ENCODE measurements around the gene PRICKLE2.
A peak's percentile ranks its signal among the peaks of the same experiment; 100 is the strongest.

PRICKLE2 gene

DNA sequence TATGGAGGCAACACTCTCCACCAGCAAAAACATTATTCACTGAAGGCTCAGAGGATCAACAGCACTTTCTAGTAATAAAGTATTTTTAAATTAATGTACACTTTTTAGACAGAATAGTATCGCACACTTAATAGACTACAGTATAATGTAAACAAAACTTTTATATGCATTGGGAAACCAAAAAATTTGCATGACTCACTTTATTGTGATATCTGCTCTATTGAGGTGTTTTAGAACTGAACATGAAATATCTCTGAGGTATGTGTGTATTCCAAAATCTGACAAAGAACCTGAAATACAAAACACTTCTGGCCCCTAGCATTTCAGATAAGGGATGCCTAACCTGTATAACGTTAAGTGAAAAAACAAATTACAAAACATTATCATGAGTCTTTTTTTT is 99.7 kb downstream of the PRICKLE2 start:
- no peak overlapping the region for H3K4me2 ChIP-seq (ENCODE audit: low read length)
- H3K23ac ChIP-seq (ENCODE audit: low read length), result no peak overlapping the region
- no peak overlapping the region for H2BK5ac ChIP-seq (ENCODE audit: low read depth, low read length, poor library complexity)
- H4K12ac ChIP-seq (ENCODE audit: low read depth, low read length), result no peak overlapping the region
- no peak overlapping the region for H2BK12ac ChIP-seq (ENCODE audit: low read length)
- no peak overlapping the region for H4K91ac ChIP-seq (ENCODE audit: low read depth, low read length)
- H3K18ac ChIP-seq (ENCODE audit: low read length), result no peak overlapping the region
- peak in 1 of 2 donors; percentile 43 for DNase-seq
- no peaks in the 10 kb centered on the region for H3K27me3 ChIP-seq (ENCODE audit: insufficient read depth, low read length)
- H3K9ac ChIP-seq (ENCODE audit: low read length), result no peak overlapping the region
- H2AFZ ChIP-seq (ENCODE audit: insufficient read depth, low read length, poor library complexity), result no peak overlapping the region
- H3K4ac ChIP-seq (ENCODE audit: low read depth, low read length), result no peak overlapping the region
- H3K36me3 ChIP-seq (ENCODE audit: control insufficient read depth in 1 of 2, insufficient read depth in 2 of 2, low read length in 2 of 2), result peaks cover 13 to 24% of the 10 kb centered on the region in 2 experiments
- no peak overlapping the region for H3K4me3 ChIP-seq (ENCODE audit: low read depth, low read length)
- H4K8ac ChIP-seq (ENCODE audit: low read depth, low read length), result no peak overlapping the region
- H3K79me2 ChIP-seq (ENCODE audit: control insufficient read depth, insufficient read depth, low read length, poor library complexity), result no peaks in the 10 kb centered on the region
- no peak overlapping the region for H2BK120ac ChIP-seq (ENCODE audit: insufficient read depth, low read length, poor library complexity)
- WGBS (ENCODE audit: extremely low coverage, insufficient coverage, insufficient read length), result no CpG with 5 or more reads among the region's 2 CpGs
- H3K9me3 ChIP-seq (ENCODE audit: insufficient read depth, low read depth, low read length), result no peaks in the 10 kb centered on the region
- no peak overlapping the region for H3K14ac ChIP-seq (ENCODE audit: low read length)
- H3K27ac ChIP-seq (ENCODE audit: low read depth, low read length), result no peak overlapping the region
- H2AK5ac ChIP-seq (ENCODE audit: low read length), result no peak overlapping the region
- H3K79me1 ChIP-seq (ENCODE audit: low read length), result no peaks in the 10 kb centered on the region
- H3K4me1 ChIP-seq (ENCODE audit: control insufficient read depth in 1 of 2, insufficient read depth in 2 of 2, low read length in 2 of 2), result peaks cover 0 to 4% of the 10 kb centered on the region in 2 experiments

GRCh38 chr3:64123931-64124330 is 101.3 kb downstream of the PRICKLE2 start:
- H2BK5ac ChIP-seq (ENCODE audit: low read depth, low read length, poor library complexity), result no peak overlapping the region
- H3K27ac ChIP-seq (ENCODE audit: low read depth, low read length), result no peak overlapping the region
- H3K23ac ChIP-seq (ENCODE audit: low read length), result no peak overlapping the region
- no peak for DNase-seq
- H2BK120ac ChIP-seq (ENCODE audit: insufficient read depth, low read length, poor library complexity), result no peak overlapping the region
- no peak overlapping the region for H4K12ac ChIP-seq (ENCODE audit: low read depth, low read length)
- WGBS (ENCODE audit: extremely low coverage, insufficient coverage, insufficient read length), result no CpG with 5 or more reads among the region's 2 CpGs
- H3K79me1 ChIP-seq (ENCODE audit: low read length), result no peaks in the 10 kb centered on the region
- no peaks in the 10 kb centered on the region for H3K79me2 ChIP-seq (ENCODE audit: control insufficient read depth, insufficient read depth, low read length, poor library complexity)
- no peaks in the 10 kb centered on the region for H3K9me3 ChIP-seq (ENCODE audit: insufficient read depth, low read depth, low read length)
- no peaks in the 10 kb centered on the region for H3K27me3 ChIP-seq (ENCODE audit: insufficient read depth, low read length)
- no peak overlapping the region for H3K14ac ChIP-seq (ENCODE audit: low read length)
- no peak overlapping the region for H4K91ac ChIP-seq (ENCODE audit: low read depth, low read length)
- H4K8ac ChIP-seq (ENCODE audit: low read depth, low read length), result no peak overlapping the region
- H3K4me1 ChIP-seq (ENCODE audit: control insufficient read depth in 1 of 2, insufficient read depth in 2 of 2, low read length in 2 of 2), result peaks cover 0 to 4% of the 10 kb centered on the region in 2 experiments
- peaks cover 14 to 26% of the 10 kb centered on the region in 2 experiments for H3K36me3 ChIP-seq (ENCODE audit: control insufficient read depth in 1 of 2, insufficient read depth in 2 of 2, low read length in 2 of 2)
- no peak overlapping the region for H2AFZ ChIP-seq (ENCODE audit: insufficient read depth, low read length, poor library complexity)
- no peak overlapping the region for H3K9ac ChIP-seq (ENCODE audit: low read length)
- no peak overlapping the region for H3K18ac ChIP-seq (ENCODE audit: low read length)
- H3K4ac ChIP-seq (ENCODE audit: low read depth, low read length), result no peak overlapping the region
- H2AK5ac ChIP-seq (ENCODE audit: low read length), result no peak overlapping the region
- no peak overlapping the region for H3K4me2 ChIP-seq (ENCODE audit: low read length)
- no peak overlapping the region for H3K4me3 ChIP-seq (ENCODE audit: low read depth, low read length)
- H2BK12ac ChIP-seq (ENCODE audit: low read length), result no peak overlapping the region

GRCh38 chr3:64122476-64122875 is 102.8 kb downstream of the PRICKLE2 start:
- Histone ChIP-seq H3K4ac (ENCODE audit: low read depth, low read length) (no peak overlapping the region), H3K79me1 (ENCODE audit: low read length) (no peaks in the 10 kb centered on the region), H2AK5ac (ENCODE audit: low read length) (no peak overlapping the region), H3K9ac (ENCODE audit: low read length) (peak overlapping the region; percentile 33), H3K27me3 (ENCODE audit: insufficient read depth, low read length) (no peaks in the 10 kb centered on the region), H2BK12ac (ENCODE audit: low read length) (no peak overlapping the region), H3K79me2 (ENCODE audit: control insufficient read depth, insufficient read depth, low read length, poor library complexity) (no peaks in the 10 kb centered on the region), H3K36me3 (ENCODE audit: control insufficient read depth in 1 of 2, insufficient read depth in 2 of 2, low read length in 2 of 2) (peaks cover 9 to 21% of the 10 kb centered on the region in 2 experiments), H4K91ac (ENCODE audit: low read depth, low read length) (no peak overlapping the region), H3K4me1 (ENCODE audit: control insufficient read depth in 1 of 2, insufficient read depth in 2 of 2, low read length in 2 of 2) (peaks cover 0 to 4% of the 10 kb centered on the region in 2 experiments), H3K14ac (ENCODE audit: low read length) (no peak overlapping the region), H4K12ac (ENCODE audit: low read depth, low read length) (no peak overlapping the region), H3K18ac (ENCODE audit: low read length) (no peak overlapping the region), H2BK5ac (ENCODE audit: low read depth, low read length, poor library complexity) (no peak overlapping the region), H3K23ac (ENCODE audit: low read length) (no peak overlapping the region), H2AFZ (ENCODE audit: insufficient read depth, low read length, poor library complexity) (no peak overlapping the region), H3K27ac (ENCODE audit: low read depth, low read length) (no peak overlapping the region), H3K4me2 (ENCODE audit: low read length) (no peak overlapping the region), H3K9me3 (ENCODE audit: insufficient read depth, low read depth, low read length) (no peaks in the 10 kb centered on the region), H3K4me3 (ENCODE audit: low read depth, low read length) (no peak overlapping the region), H2BK120ac (ENCODE audit: insufficient read depth, low read length, poor library complexity) (no peak overlapping the region), H4K8ac (ENCODE audit: low read depth, low read length) (no peak overlapping the region)
- no peak for DNase-seq
- no CpG with 5 or more reads among the region's 3 CpGs for WGBS (ENCODE audit: extremely low coverage, insufficient coverage, insufficient read length)

DNA sequence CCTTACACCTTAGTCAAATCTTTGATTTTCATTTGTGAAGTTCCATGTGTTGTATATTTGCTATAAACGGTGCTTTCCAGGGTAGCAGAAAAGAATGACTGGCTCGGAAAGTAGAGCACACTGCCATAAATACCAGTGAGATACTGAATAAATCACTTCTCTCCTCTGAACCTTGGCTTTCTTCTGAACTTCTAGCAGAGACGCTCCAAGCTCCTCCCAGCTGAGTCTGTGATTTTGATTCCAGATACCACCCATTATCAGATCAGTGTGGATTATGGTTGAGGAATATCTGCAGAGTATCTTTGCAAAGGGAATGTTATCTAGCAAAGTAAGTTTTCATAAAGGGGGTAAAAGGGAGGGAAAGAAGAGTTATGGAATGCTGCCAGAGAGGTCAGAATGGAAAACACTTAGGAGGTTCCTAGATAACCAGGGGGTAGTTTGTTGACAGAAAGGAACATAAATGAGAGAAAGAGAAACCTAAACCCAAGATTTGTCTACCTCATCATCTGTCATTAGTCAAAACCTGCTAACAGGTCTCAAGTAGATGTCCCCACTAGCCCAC is 103.4 kb downstream of the PRICKLE2 start:
- Histone ChIP-seq H2BK12ac (ENCODE audit: low read length) (no peak overlapping the region), H3K4me2 (ENCODE audit: low read length) (no peak overlapping the region), H3K9ac (ENCODE audit: low read length) (no peak overlapping the region), H3K79me1 (ENCODE audit: low read length) (no peaks in the 10 kb centered on the region), H3K4ac (ENCODE audit: low read depth, low read length) (no peak overlapping the region), H2BK120ac (ENCODE audit: insufficient read depth, low read length, poor library complexity) (no peak overlapping the region), H4K12ac (ENCODE audit: low read depth, low read length) (no peak overlapping the region), H4K91ac (ENCODE audit: low read depth, low read length) (no peak overlapping the region), H3K4me1 (ENCODE audit: control insufficient read depth in 1 of 2, insufficient read depth in 2 of 2, low read length in 2 of 2) (peaks cover 0 to 4% of the 10 kb centered on the region in 2 experiments), H3K27me3 (ENCODE audit: insufficient read depth, low read length) (no peaks in the 10 kb centered on the region), H4K8ac (ENCODE audit: low read depth, low read length) (no peak overlapping the region), H3K14ac (ENCODE audit: low read length) (no peak overlapping the region), H2AK5ac (ENCODE audit: low read length) (no peak overlapping the region), H3K18ac (ENCODE audit: low read length) (no peak overlapping the region), H3K4me3 (ENCODE audit: low read depth, low read length) (no peak overlapping the region), H3K79me2 (ENCODE audit: control insufficient read depth, insufficient read depth, low read length, poor library complexity) (no peaks in the 10 kb centered on the region), H3K23ac (ENCODE audit: low read length) (no peak overlapping the region), H3K36me3 (ENCODE audit: control insufficient read depth in 1 of 2, insufficient read depth in 2 of 2, low read length in 2 of 2) (peaks cover 8 to 19% of the 10 kb centered on the region in 2 experiments), H3K9me3 (ENCODE audit: insufficient read depth, low read depth, low read length) (no peaks in the 10 kb centered on the region), H2BK5ac (ENCODE audit: low read depth, low read length, poor library complexity) (no peak overlapping the region), H3K27ac (ENCODE audit: low read depth, low read length) (no peak overlapping the region), H2AFZ (ENCODE audit: insufficient read depth, low read length, poor library complexity) (no peak overlapping the region)
- WGBS (ENCODE audit: extremely low coverage, insufficient coverage, insufficient read length), result no CpG with 5 or more reads among the region's 3 CpGs
- no peak for DNase-seq

All from trophoblast cell (in vitro differentiated cells and primary cell).